Left lobe of liver (tissue), 2 donors: ENCODE results near the gene A3GALT2. TPM values are rescaled to one million over a fixed set of nuclear protein-coding genes. Genes with fewer than 3 reads are reported as not detected.

Experiments
- ATAC-seq: fragments of 200-7000 bp; cut with Tn5 transposase; one replicate; pipeline ENCODE4 v1.9.1; 2020; ENCODE audit warnings: mild to moderate bottlenecking, moderate library complexity
- DNase-seq: peaks from one replicate; pipeline ENCODE4 v3.0.0-alpha.2; 2020; ENCODE audit warnings: low spot score
- total RNA-seq: library from RNA; stranded (reverse); gene quantifications from one replicate; pipeline ENCODE4 v1.2.1, GENCODE V29; 2021
- donor health status: DM: no; HTN: no; CAD: no; lungs with moderate emphysema.
- donor health status: DM: no; HTN: yes; CAD: no.

Gene A3GALT2
- total RNA-seq, 1 donor from 2014 or later: not detected

- DNase-seq: no peak
Observed at GRCh38 chr1:33274446-33274845, 46.5 kb downstream of the A3GALT2 start.

DNA sequence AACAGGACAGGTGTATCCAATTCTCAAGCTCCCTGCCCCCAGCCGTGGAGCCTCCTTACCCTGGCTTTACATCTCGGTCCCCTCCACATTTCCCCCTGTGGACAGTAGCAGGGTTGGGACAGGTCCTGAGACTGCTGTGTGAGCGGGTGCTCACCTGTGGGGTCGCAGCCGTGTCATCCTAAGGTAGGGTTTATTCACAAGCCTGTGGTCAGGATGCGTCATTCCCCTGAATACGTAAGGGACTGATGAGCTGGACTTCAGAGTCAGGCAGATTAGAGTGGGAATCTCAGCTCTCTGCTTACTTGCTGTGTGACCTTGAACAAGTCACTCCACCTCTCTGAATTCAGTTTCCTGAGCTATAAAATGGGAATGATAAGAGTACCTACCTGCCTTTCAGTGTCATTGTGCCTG lies 46.9 kb downstream of the A3GALT2 start:
- ATAC-seq (no peak), DNase-seq (no peak)

More at GRCh38 chr1:33274446-33274845, 46.5 kb downstream of the A3GALT2 start:
- ATAC-seq: no peak

DNA sequence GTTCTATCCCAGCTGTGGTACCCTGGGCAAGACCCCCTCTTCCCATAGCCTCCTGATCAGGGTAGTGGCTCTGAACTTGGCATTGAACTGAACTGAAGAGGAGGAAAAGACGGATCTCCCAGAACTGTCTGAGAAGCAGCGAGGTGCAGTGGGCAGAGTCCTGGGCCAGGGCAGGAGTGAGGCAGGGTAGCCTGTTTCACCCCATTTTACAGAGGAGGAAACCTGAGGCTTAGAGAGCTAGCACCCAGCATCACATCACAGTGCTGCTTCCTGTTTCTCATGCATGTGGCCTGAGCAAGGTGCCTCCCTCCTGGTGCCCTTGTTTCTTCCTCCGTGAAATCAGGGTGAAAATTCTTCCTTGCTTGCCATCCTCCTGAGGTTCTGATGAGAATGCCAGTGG lies 47.5 kb downstream of the A3GALT2 start:
- ATAC-seq: no peak
- DNase-seq: no peak

DNA sequence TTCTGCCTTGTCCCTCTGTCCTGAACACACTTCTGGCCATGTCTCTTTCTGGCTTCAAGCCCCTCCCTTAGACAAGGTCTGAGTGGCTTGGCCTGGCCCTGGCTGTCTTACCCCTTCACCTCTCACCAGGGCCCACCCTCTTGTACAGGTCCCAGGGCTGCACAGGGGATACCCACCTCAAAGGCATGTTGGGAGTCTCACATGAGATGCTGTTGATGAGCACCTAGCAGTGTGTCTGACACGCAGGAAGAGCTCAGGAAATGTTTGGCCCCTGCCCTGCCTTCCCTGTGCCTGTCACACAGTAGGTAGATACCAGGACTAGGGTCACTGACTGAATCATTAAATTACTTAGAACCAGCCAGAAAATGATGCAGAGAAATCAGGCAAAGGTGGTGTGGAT lies 48.0 kb downstream of the A3GALT2 start:
- no peak for ATAC-seq
- no peak for DNase-seq

DNA sequence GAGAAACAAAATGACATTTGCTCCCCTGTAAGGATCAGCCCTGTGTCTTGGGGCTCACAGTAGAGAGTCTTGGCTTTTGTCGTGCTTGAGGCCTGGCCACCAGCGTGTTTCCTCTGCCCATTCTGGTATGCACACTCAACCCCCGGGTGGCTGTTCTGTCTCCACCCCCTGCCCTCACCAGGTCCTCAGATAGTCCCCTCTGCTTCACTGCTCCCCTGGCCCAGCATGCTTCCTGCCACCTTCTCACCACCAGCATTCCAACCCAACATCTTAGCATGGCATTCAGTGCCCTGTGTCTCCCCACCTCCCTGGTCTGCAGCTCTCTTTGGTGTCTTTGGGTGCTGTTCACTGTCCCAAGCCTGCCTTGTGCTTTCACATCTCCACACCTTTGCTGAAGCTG lies 48.4 kb downstream of the A3GALT2 start:
- ATAC-seq (no peak), DNase-seq (no peak)

DNA sequence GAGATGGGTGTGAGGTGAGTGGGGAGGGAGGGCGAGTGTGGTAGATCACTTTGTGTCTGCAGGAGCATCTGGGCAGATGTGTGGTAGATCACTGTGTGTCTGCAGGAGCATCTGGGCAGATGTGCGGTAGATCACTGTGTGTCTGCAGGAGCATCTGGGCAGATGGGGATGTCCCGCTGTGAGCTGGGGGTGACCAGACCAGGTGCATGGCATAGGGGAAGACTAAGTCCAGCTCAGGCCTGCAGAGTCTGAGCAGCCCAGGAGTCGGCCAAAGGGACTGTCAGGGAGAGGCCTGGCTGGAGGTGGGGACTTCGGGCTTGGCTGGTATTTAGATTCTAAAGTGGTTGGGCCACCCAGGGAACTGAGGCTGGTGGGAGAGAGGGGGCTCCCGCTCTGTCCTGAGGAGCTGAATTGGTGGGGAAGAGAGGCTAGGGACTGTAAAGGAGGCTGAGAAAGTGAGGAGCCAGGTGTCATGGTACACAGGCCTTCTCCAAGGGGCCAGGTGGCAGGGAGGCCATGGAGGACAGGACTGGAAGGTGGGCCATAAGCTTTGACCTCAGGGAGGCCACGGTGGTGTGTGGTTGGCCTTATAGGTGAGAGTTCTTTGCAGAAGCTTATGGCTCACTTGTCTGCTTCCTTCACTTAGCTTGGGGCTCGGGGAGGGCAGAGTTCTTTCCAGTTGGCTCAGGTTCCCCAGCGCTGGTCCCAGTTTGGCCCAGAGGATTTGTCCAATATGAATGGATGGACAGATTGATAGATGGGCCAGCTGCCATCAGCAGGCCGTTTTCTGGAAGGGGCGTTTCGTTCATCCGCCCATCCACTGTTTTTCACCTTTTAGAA lies 49.0 kb downstream of the A3GALT2 start:
- ATAC-seq (no peak), DNase-seq (no peak)

DNA sequence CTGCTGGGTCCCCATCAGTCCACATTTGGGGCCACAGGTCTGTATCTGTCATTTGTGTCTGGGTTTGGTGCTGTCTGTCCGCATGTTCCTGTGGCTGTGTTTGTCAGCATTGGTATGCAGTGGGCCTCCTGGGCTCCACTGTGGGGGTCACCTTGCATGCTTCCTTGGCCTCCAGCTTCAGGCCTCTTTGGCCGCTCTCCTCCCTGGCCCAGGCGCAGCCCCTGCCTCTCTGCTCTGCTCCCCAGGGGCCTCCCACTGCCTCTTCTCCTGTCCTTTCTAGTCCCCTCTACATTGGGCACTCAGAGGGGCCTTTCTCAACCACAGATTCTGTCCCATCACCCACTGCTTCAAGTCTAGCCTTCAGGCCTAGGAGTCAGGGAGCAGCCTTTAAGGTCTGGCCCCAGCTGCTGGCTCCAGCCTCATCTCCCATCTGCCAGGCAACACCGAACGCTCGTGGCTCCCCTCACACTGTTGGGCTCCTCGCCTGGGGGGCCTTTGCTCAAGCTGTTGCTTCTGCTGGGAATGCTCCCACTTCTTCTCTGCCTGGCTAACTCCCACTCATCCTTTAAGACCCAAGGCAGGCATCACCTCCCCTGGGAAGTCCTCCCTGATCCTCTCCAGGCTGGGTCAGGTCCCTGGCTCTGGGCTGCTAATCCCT lies 50.0 kb downstream of the A3GALT2 start:
- no peak for ATAC-seq
- no peak for DNase-seq

DNA sequence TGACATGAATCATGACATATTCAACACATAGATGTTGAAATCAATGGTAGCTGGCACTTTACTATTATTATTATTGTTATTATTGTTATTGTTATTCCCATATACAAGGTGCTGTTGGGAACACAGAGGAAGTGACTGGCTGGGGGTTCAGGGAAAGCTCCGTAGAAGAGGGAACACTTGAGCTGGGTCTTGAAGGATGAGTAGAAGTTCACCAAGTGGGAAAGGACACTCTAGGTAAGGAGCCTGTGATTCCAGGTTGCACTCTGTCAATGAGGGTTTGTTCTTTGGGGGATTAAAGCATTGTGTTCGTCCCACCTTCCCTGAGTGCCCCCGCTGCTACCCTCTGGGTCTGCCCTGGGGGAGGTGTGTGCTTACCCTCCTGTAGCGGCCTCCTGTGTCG lies 50.5 kb downstream of the A3GALT2 start:
- DNase-seq: no peak
- no peak for ATAC-seq

DNA sequence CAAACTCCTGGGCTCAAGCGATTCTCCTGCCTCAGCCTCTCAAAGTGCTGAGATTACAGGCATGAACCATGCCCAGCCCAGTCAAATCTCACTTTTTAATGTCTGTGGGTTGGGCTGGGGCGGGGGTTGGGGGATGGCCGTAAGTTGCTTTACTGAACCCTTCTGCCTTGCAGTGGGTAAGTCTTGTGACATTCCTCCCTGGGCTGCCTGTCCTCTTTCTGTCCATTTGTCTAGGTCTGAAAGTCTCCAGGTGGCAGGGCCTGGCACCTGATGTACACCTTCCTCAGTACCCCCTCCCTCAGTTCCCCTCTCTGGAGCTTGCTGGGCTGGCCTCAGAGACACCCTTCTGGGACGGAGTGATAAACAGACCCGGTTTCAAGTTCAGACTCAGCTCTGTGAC lies 51.3 kb downstream of the A3GALT2 start:
- DNase-seq: no peak
- no peak for ATAC-seq

GRCh38 chr1:33268927-33269610 lies 51.8 kb downstream of the A3GALT2 start:
- ATAC-seq: no peak
- no peak for DNase-seq

- no peak for DNase-seq
- ATAC-seq: no peak
Observed at GRCh38 chr1:33268457-33268856, 52.4 kb downstream of the A3GALT2 start.

- ATAC-seq: no peak
- DNase-seq: no peak
Observed at GRCh38 chr1:33267468-33268205, 53.3 kb downstream of the A3GALT2 start.

DNA sequence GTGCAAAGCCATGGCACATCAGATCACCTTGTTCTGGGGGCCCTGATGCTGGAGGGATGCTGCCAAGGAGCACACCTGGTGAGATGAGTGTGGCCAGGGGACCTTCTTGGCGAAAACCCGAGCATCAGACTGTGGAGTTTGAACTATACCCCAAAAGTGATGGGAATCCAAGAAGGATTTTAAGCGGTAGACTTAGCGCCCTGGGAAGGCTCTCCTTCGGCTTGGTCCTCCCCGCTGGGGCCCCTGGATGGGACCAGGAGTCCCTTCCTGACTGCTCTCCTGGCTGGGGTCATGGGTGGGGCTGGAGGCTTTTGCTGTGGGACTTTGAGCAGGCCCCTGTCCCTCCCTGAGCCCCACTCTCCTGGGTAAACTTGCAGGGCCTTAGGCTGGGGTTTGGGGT lies 54.1 kb downstream of the A3GALT2 start:
- ATAC-seq (no peak), DNase-seq (no peak)

DNA sequence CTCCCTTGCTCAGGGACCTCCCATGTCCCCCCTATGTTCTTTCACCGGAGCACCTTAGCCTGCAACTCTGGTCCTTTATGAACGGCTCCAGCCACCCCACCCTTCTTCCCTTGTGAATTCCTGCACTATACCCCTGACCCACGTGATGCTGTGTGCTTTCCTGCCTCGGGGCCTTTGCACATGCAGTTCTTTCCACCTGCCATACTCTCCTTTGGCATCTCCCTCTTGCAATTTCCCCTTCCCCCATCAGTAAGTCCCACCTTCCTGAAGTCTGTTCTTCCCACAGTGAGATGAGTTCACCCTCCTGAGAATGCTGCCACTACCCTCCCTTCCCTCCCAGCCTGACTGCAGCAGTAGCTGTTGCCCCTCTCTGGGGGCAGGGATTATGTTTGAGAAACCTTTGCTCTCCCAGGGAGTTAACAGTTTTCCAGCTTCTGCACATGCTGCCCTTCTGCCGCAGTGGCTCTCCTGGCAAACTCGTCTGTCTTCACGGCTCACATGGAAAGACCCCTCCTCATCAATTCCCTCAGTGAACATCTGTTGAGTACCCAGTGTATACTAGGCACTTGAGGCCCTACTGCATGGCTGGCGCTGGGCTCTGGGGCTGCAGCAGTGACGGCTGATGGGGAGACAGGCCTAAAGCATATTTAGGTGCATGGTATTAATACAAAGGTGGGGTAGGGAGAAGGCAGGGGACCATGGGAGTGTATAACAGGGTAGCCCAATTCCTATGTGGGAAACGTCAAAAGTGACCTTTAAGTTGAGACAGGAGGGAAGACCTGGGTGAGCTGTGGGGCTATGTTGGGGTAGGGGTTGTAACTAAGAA lies 54.9 kb downstream of the A3GALT2 start:
- ATAC-seq (no peak), DNase-seq (no peak)

DNA sequence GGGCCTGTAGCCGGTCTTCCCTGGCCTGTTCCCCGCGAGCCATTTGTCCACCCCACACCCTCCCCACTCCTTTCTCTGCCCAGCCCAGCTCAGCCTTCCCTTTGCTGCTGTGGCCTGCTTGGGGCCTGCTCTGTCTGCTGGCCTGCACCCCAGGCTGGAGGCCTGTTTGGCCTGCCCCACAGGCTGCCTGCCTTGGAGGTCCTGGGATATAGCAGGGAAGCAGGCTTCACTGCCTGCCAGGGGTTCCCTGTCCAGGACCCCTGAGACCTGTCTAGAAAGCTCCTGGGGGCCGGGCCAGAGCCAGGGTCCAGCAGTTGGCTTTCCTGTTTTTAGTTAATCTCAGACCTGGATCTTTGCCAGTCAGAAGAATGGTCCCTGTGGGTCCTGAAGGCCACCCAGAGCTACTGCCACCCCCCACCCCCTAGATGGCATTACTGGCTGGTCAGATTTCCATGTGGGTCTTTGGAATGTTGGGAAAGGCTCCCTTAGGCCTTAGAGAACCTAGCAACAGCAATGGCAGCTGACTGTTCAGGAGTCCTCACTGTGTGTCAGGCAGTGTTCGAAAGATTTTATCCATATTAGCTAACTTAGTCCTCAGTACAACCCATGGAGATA lies 56.9 kb downstream of the A3GALT2 start:
- DNase-seq (no peak), ATAC-seq (no peak)

DNA sequence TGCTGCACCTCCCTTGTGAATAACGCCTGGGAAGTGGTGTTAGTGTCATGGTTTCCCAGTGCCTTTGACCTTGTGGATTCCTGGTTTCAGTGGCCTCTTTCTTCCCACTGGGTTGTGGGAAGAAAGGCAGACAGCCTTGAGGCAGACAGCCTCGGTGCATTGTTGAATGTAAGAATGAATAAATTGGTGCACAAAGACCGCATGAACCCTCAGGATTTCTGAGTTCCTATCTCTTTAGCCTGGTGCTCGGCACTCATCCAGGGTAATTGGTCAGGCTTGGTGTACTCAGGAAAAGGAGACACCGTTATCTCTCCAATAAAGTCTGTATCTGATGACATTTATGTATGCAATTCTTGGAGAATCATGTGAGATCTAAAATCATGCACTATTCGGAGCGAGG lies 59.6 kb downstream of the A3GALT2 start:
- DNase-seq (no peak), ATAC-seq (no peak)

GRCh38 chr1:33260439-33260838 lies 60.5 kb downstream of the A3GALT2 start:
- ATAC-seq: no peak
- no peak for DNase-seq

GRCh38 chr1:33259879-33260278 lies 61.0 kb downstream of the A3GALT2 start:
- no peak for DNase-seq
- ATAC-seq: no peak

GRCh38 chr1:33258788-33259274 lies 62.1 kb downstream of the A3GALT2 start:
- DNase-seq (no peak), ATAC-seq (peak; percentile 4)
